H1 (cell line): ENCODE results near the gene TLE4. TPM values are rescaled to one million over a fixed set of nuclear protein-coding genes. Genes with fewer than 3 reads are reported as not detected.

Experiments
- CBX5 ChIP-seq: fragments of 300-800, 300-1000 bp; sonication (generic); IDR thresholded peaks from 2 replicates; pipeline ENCODE4 v1.7.1; 2016; ENCODE audit warnings: antibody characterized with exemption, low read length, low read depth
- CREB1 ChIP-seq: IDR thresholded peaks from 2 replicates; pipeline ENCODE4 v1.6.1; 2012; ENCODE audit warnings: inconsistent platforms
- JUN ChIP-seq: IDR thresholded peaks from 2 replicates; pipeline ENCODE4 v1.6.1; 2011; ENCODE audit warnings: low read depth, mild to moderate bottlenecking, improper control_type of control experiment, low read length
- POU5F1 ChIP-seq: IDR thresholded peaks from 2 replicates; pipeline ENCODE4 v1.6.1; 2011; ENCODE audit warnings: low read depth, mild to moderate bottlenecking, low read length, moderate library complexity
- RBBP5 ChIP-seq: IDR thresholded peaks from 2 replicates; pipeline ENCODE4 v1.7.1; 2012; ENCODE audit warnings: low read depth, mild to moderate bottlenecking, inconsistent platforms, low read length, moderate library complexity, borderline replicate concordance
- polyA plus RNA-seq, 7 experiments: library from polyadenylated mRNA; depleted of rRNA in 3 of 7; stranded (reverse) in 5 of 7; unstranded in 2 of 7; fragments of >200 nt in 5 of 7; fragments of 200-250 nt in 2 of 7; gene quantifications; 1 replicate in 5 of 7; 2 replicates in 1 of 7; 4 replicates in 1 of 7; pipeline versions ENCODE4 v1.2.1 to v1.2.3, GENCODE V29; 2011 to 2013; ENCODE audit warnings: missing spikeins in 2 of 7, mixed read lengths in 2 of 7
- total RNA-seq: library from RNA; stranded (reverse); fragmentation: NEBNext Ultra II Directional; extraction: Animal tissue kit (Norgen Biotek cat#: 25700); gene quantifications from 2 replicates; pipeline ENCODE4 v1.2.1, GENCODE V29; 2021
- TF ChIP-seq, protein P1 (sequence below): fragments of 300-600 bp; sonication (generic); IDR thresholded peaks from 2 replicates; pipeline ENCODE4 v1.7.1; 2012; ENCODE audit warnings: low read length, moderate library complexity, mild to moderate bottlenecking, inconsistent platforms; ENCODE audit not compliant: insufficient replicate concordance

The TLE4 gene
- total and polyA plus RNA-seq, 2 of the 8 experiments (the other 6 are each of a cell fraction or from before 2014, with no cell fraction given): 32.4 to 36.9 TPM

DNA sequence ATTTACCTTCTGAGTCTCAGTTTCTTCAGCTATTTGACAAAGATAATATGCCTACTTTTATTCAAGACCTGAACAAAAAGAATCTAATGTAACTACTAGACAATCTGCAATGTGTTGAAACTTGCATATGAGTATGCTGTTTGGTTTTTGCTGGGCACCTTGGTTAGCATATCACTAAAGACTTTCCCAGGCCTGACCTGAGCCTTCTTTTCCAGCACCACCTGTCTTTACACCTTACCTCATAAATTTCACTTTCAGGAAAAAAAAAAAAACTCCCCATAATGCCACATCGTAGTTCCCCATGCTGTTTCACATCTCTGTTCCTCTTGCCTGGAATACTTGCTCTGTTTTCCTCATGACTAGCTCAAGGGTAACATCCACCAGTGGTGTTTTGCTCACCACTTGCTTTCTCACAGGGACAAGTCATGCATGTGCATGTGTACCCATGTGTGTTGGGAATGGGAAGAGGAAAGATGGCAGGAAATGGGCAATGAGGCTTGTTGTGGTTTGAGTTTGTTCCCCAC, 45.6 kb upstream of the TLE4 start (continued):
- TF ChIP-seq, protein P1, sequence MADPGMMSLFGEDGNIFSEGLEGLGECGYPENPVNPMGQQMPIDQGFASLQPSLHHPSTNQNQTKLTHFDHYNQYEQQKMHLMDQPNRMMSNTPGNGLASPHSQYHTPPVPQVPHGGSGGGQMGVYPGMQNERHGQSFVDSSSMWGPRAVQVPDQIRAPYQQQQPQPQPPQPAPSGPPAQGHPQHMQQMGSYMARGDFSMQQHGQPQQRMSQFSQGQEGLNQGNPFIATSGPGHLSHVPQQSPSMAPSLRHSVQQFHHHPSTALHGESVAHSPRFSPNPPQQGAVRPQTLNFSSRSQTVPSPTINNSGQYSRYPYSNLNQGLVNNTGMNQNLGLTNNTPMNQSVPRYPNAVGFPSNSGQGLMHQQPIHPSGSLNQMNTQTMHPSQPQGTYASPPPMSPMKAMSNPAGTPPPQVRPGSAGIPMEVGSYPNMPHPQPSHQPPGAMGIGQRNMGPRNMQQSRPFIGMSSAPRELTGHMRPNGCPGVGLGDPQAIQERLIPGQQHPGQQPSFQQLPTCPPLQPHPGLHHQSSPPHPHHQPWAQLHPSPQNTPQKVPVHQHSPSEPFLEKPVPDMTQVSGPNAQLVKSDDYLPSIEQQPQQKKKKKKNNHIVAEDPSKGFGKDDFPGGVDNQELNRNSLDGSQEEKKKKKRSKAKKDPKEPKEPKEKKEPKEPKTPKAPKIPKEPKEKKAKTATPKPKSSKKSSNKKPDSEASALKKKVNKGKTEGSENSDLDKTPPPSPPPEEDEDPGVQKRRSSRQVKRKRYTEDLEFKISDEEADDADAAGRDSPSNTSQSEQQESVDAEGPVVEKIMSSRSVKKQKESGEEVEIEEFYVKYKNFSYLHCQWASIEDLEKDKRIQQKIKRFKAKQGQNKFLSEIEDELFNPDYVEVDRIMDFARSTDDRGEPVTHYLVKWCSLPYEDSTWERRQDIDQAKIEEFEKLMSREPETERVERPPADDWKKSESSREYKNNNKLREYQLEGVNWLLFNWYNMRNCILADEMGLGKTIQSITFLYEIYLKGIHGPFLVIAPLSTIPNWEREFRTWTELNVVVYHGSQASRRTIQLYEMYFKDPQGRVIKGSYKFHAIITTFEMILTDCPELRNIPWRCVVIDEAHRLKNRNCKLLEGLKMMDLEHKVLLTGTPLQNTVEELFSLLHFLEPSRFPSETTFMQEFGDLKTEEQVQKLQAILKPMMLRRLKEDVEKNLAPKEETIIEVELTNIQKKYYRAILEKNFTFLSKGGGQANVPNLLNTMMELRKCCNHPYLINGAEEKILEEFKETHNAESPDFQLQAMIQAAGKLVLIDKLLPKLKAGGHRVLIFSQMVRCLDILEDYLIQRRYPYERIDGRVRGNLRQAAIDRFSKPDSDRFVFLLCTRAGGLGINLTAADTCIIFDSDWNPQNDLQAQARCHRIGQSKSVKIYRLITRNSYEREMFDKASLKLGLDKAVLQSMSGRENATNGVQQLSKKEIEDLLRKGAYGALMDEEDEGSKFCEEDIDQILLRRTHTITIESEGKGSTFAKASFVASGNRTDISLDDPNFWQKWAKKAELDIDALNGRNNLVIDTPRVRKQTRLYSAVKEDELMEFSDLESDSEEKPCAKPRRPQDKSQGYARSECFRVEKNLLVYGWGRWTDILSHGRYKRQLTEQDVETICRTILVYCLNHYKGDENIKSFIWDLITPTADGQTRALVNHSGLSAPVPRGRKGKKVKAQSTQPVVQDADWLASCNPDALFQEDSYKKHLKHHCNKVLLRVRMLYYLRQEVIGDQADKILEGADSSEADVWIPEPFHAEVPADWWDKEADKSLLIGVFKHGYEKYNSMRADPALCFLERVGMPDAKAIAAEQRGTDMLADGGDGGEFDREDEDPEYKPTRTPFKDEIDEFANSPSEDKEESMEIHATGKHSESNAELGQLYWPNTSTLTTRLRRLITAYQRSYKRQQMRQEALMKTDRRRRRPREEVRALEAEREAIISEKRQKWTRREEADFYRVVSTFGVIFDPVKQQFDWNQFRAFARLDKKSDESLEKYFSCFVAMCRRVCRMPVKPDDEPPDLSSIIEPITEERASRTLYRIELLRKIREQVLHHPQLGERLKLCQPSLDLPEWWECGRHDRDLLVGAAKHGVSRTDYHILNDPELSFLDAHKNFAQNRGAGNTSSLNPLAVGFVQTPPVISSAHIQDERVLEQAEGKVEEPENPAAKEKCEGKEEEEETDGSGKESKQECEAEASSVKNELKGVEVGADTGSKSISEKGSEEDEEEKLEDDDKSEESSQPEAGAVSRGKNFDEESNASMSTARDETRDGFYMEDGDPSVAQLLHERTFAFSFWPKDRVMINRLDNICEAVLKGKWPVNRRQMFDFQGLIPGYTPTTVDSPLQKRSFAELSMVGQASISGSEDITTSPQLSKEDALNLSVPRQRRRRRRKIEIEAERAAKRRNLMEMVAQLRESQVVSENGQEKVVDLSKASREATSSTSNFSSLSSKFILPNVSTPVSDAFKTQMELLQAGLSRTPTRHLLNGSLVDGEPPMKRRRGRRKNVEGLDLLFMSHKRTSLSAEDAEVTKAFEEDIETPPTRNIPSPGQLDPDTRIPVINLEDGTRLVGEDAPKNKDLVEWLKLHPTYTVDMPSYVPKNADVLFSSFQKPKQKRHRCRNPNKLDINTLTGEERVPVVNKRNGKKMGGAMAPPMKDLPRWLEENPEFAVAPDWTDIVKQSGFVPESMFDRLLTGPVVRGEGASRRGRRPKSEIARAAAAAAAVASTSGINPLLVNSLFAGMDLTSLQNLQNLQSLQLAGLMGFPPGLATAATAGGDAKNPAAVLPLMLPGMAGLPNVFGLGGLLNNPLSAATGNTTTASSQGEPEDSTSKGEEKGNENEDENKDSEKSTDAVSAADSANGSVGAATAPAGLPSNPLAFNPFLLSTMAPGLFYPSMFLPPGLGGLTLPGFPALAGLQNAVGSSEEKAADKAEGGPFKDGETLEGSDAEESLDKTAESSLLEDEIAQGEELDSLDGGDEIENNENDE: no peak
- TF ChIP-seq CREB1 (no peak), CBX5 (no peak), RBBP5 (no peak), POU5F1 (no peak), JUN (no peak)
